HepG2 (cell line): ENCODE measurements around the gene ADPRHL1. TPM values are rescaled to one million over a fixed set of nuclear protein-coding genes. Genes with fewer than 3 reads are reported as not detected.

Experiments
- ATAC-seq: fragments of 200-7000 bp; cut with Tn5 transposase; 3 replicates; pipeline ENCODE4 v1.9.1; 2020; ENCODE audit warnings: mild to moderate bottlenecking, moderate library complexity
- BruUV-seq: library from RNA; stranded (reverse); fragments of 400-500 nt; replicated peaks from 2 replicates; lab custom pipeline; 2021; lab: Mats Ljungman, UMichigan
- CTCF ChIA-PET: fragments of 300-600 bp; formaldehyde crosslinking; extraction: SDS; loops from one replicate; lab custom pipeline; 2021; ENCODE audit warnings: low total read pairs, inconsistent platforms, low intra/inter-chr PET ratio; lab: Yijun Ruan, JAX
- POLR2A ChIA-PET: fragments of 350-600 bp; sonication (Branson Sonifier 250); formaldehyde crosslinking; loops from one replicate; lab custom pipeline; 2020; ENCODE audit warnings: antibody characterized with exemption, inconsistent platforms; lab: Yijun Ruan, JAX
- DNase-seq: peaks from one replicate; pipeline ENCODE4 v3.0.0-alpha.2; 2015; ENCODE audit warnings: low spot score
- FAIRE-seq: peaks from 3 replicates; lab custom pipeline; 2011; peaks lifted over from hg19 to GRCh38; lab: Jason Lieb, UNC
- H2AFZ ChIP-seq: one replicate; pipeline ENCODE4 v1.6.1; 2011; ENCODE audit warnings: low read length, inconsistent platforms
- H3K27ac ChIP-seq: fragments of 300-600 bp; 3 replicates; pipeline ENCODE4 v1.8.0; 2011; ENCODE audit warnings: mixed run types, mild to moderate bottlenecking, mixed read lengths, low read length, inconsistent platforms; ENCODE audit not compliant: insufficient read depth; ENCODE audit errors: extremely low read length
- H3K27me3 ChIP-seq, 2 experiments: fragments of 200-600 bp in 1 of 2; 2 replicates in 1 of 2; 3 replicates in 1 of 2; pipeline versions ENCODE4 v1.6.0 to v1.8.0; 2011; ENCODE audit warnings: low read length in 2 of 2, mild to moderate bottlenecking in 2 of 2, moderate library complexity in 2 of 2, inconsistent platforms in 1 of 2; ENCODE audit not compliant: insufficient read depth in 2 of 2, control insufficient read depth in 1 of 2
- H3K36me3 ChIP-seq, 2 experiments: fragments of 200-600 bp in 1 of 2; replicated peaks in 1 of 2; 2 replicates in 1 of 2; 3 replicates in 1 of 2; pipeline versions ENCODE4 v1.5.1 to v1.8.0; 2011; ENCODE audit warnings: low read length in 2 of 2, inconsistent platforms in 1 of 2; ENCODE audit not compliant: insufficient read depth in 2 of 2, control insufficient read depth in 1 of 2
- H3K4me1 ChIP-seq: 2 replicates; pipeline ENCODE4 v1.5.1; 2012; ENCODE audit warnings: low read length, inconsistent platforms; ENCODE audit not compliant: insufficient read depth
- H3K4me2 ChIP-seq: 2 replicates; pipeline ENCODE4 v1.6.0; 2011; ENCODE audit warnings: low read depth, low read length, inconsistent platforms
- H3K4me3 ChIP-seq, 3 experiments: fragments of 200-600 bp in 1 of 3; sonication (generic), shearing (Covaris generic) in 1 of 3; replicated peaks in 1 of 3; 2 replicates each; pipeline ENCODE4 v1.5.1; 2011 to 2016; ENCODE audit warnings: low read length in 3 of 3, inconsistent platforms in 2 of 3, low read depth in 2 of 3, mild to moderate bottlenecking in 2 of 3, control low read depth in 1 of 3, mixed read lengths in 1 of 3; ENCODE audit not compliant: insufficient read depth in 1 of 3
- H3K79me2 ChIP-seq: one replicate; pipeline ENCODE4 v1.6.1; 2011; ENCODE audit warnings: low read length, inconsistent platforms; ENCODE audit not compliant: insufficient read depth
- H3K9ac ChIP-seq: 2 replicates; pipeline ENCODE4 v1.6.0; 2011; ENCODE audit warnings: mild to moderate bottlenecking, low read depth, low read length, inconsistent platforms; ENCODE audit not compliant: insufficient read depth
- H3K9me3 ChIP-seq: 2 replicates; pipeline ENCODE4 v1.5.1; 2012; ENCODE audit warnings: mild to moderate bottlenecking, low read length
- H4K20me1 ChIP-seq: 2 replicates; pipeline ENCODE4 v1.6.0; 2011; ENCODE audit warnings: inconsistent platforms, mild to moderate bottlenecking, low read length, moderate library complexity; ENCODE audit not compliant: insufficient read depth
- ARNT2 ChIP-seq: sonication (generic); formaldehyde crosslinking; IDR thresholded peaks from 2 replicates; pipeline ENCODE4 v1.8.0; 2022; ENCODE audit warnings: mild to moderate bottlenecking, low read depth, missing genetic modification reagents, moderate library complexity
- ASH2L ChIP-seq: fragments of 300-600, 200-600 bp; sonication (generic); IDR thresholded peaks from 2 replicates; pipeline ENCODE4 v1.7.0; 2017; ENCODE audit warnings: low read depth, mild to moderate bottlenecking, moderate library complexity, mixed read lengths, low read length; ENCODE audit not compliant: insufficient read length
- CBX5 ChIP-seq: sonication (generic); formaldehyde crosslinking; IDR thresholded peaks from 2 replicates; pipeline ENCODE4 v1.4.0; 2020; ENCODE audit warnings: missing genetic modification reagents, borderline replicate concordance
- GABPB1 ChIP-seq: IDR thresholded peaks from 2 replicates; pipeline ENCODE4 v1.6.1; 2016; ENCODE audit warnings: mild to moderate bottlenecking, missing genetic modification reagents, moderate library complexity, missing compliant biosample characterization
- MBNL3 ChIP-seq: fragments of 250-450 bp; sonication (Bioruptor Pico); conservative IDR thresholded peaks from 2 replicates; pipeline ENCODE4 v1.8.0; 2022; ENCODE audit warnings: mild to moderate bottlenecking, inconsistent platforms
- MLLT10 ChIP-seq: sonication (generic); formaldehyde crosslinking; IDR thresholded peaks from 2 replicates; pipeline ENCODE4 v1.4.0; 2020; ENCODE audit warnings: missing genetic modification reagents
- MYC ChIP-seq: sonication (generic); formaldehyde crosslinking; IDR thresholded peaks from 2 replicates; pipeline ENCODE4 v1.9.0; 2021; ENCODE audit warnings: missing genetic modification reagents, borderline replicate concordance
- SNAPC2 ChIP-seq: sonication (generic); formaldehyde crosslinking; IDR thresholded peaks from 2 replicates; pipeline ENCODE4 v1.8.1; 2022; ENCODE audit warnings: mild to moderate bottlenecking, missing genetic modification reagents
- SRF ChIP-seq: IDR thresholded peaks from 2 replicates; pipeline ENCODE4 v1.6.1; 2011; ENCODE audit warnings: mild to moderate bottlenecking, low read depth, low read length, moderate library complexity
- ZBTB2 ChIP-seq: sonication (generic); formaldehyde crosslinking; IDR thresholded peaks from 2 replicates; pipeline ENCODE4 v1.8.0; 2022; ENCODE audit warnings: low read depth, missing genetic modification reagents
- ZNF205 ChIP-seq: IDR thresholded peaks from 2 replicates; pipeline ENCODE4 v1.6.1; 2018; ENCODE audit warnings: missing biosample characterization, missing genetic modification reagents
- ZNF350 ChIP-seq: sonication (generic); formaldehyde crosslinking; IDR thresholded peaks from 2 replicates; pipeline ENCODE4 v1.4.0; 2020; ENCODE audit warnings: mild to moderate bottlenecking, low read depth, missing genetic modification reagents, borderline replicate concordance
- ZNF362 ChIP-seq: sonication (generic); formaldehyde crosslinking; IDR thresholded peaks from 2 replicates; pipeline ENCODE4 v1.4.0; 2020; ENCODE audit warnings: missing genetic modification reagents, mild to moderate bottlenecking, borderline replicate concordance
- ZNF816 ChIP-seq: sonication (generic); formaldehyde crosslinking; IDR thresholded peaks from 2 replicates; pipeline ENCODE4 v1.8.0; 2022; ENCODE audit warnings: missing genetic modification reagents, mild to moderate bottlenecking, borderline replicate concordance
- ZSCAN29 ChIP-seq: sonication (generic); formaldehyde crosslinking; conservative IDR thresholded peaks from 2 replicates; pipeline ENCODE4 v1.4.0; 2020; ENCODE audit warnings: mild to moderate bottlenecking, missing genetic modification reagents
- WGBS: methylation state at CpG from one replicate; pipeline ENCODE4 v1.1.6; 2017; ENCODE audit warnings: low lambda C conversion rate; 5-methylcytosine and 5-hydroxymethylcytosine counted together
- in situ Hi-C: cut with HindIII; loops from 2 replicates; pipeline ENCODE4 v1.10.0; 2017; ENCODE audit warnings: low pct_unique_long_range_greater_than_20kb; ENCODE audit not compliant: extremely low pct_ligation_motif_present
- intact Hi-C: fragments of 100-400 bp; cut with micrococcal nuclease; formaldehyde crosslinking; loops from one replicate; pipeline ENCODE4 v1.10.0; 2022; ENCODE audit not compliant: unreplicated experiment
- polyA plus RNA-seq, 8 experiments: library from polyadenylated mRNA; depleted of rRNA in 3 of 8; stranded (reverse) in 7 of 8; unstranded in 1 of 8; fragments of >200 nt; fragmentation: Illumina TruSeq in 4 of 8; extraction: Trizol in 4 of 8; gene quantifications; 2 replicates each; pipeline versions ENCODE4 v1.2.1 to v1.2.3, GENCODE V29; 2011 to 2016; ENCODE audit warnings: low read depth in 4 of 8, missing spikeins in 1 of 8, mixed read lengths in 1 of 8; ENCODE audit not compliant: insufficient read depth in 1 of 8
- total RNA-seq, 5 experiments: library from RNA; depleted of rRNA; stranded (reverse); fragments of >200 nt; fragmentation: Illumina TruSeq; extraction: Trizol; gene quantifications; 2 replicates each; pipeline ENCODE4 v1.2.3, GENCODE V29; 2016; ENCODE audit warnings: low read depth in 1 of 5
- TF ChIP-seq, protein P1 (sequence below): IDR thresholded peaks from 2 replicates; pipeline ENCODE4 v1.6.1; 2016; ENCODE audit warnings: low read depth, control low read depth

Gene ADPRHL1
- total and polyA plus RNA-seq, 2 of the 13 experiments (the other 11 are each of a cell fraction or from before 2014, with no cell fraction given), result 0.34 to 0.40 TPM

GRCh38 chr13:113449693-113450347, 3.5 kb downstream of the ADPRHL1 start (continued):
- TF ChIP-seq ZNF205 (CRISPR knock-in tag) (no peak), MBNL3 (CRISPR knock-in tag) (no peak), MLLT10 (CRISPR knock-in tag) (no peak)
- TF ChIP-seq, all 625 proteins: peak for 4

DNA sequence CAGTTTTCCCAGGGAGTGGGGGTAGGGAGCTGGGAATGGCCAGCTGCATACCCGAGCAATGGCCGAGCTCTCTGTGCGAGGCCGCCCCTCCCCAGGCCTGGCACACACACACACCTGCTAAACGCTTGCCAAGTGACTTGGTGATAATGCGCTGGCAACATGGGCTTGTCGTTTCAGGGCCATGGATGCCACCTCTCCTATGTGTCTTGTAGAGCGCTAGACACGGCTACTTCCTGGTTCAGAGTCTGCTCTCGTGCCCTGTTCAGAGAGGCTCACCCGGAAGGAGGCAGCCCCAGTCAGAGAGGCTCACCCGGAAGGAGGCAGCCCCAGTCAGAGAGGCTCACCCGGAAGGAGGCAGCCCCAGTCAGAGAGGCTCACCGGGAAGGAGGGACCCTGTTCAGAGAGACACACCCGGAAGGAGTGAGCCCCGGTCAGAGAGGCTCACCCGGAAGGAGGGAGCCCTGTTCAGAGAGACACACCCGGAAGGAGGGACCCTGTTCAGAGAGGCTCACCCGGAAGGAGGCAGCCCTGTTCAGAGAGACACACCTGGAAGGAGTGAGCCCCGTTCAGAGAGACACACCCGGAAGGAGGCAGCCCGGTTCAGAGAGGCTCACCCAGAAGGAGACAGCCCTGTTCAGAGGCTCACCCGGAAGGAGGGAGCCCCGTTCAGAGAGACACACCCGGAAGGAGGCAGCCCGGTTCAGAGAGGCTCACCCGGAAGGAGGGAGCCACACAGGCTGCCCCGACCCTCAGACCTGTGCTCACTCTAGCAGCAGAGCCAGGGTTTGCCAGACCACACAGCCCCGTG, 4.2 kb downstream of the ADPRHL1 start:
- FAIRE-seq, result peak; percentile 85
- no peak overlapping the region for H2AFZ ChIP-seq
- peak overlapping the region; percentile 63 to 77 (median 75) for H3K4me3 ChIP-seq
- TF ChIP-seq ASH2L, result peak; percentile 59
- TF ChIP-seq, protein P1, sequence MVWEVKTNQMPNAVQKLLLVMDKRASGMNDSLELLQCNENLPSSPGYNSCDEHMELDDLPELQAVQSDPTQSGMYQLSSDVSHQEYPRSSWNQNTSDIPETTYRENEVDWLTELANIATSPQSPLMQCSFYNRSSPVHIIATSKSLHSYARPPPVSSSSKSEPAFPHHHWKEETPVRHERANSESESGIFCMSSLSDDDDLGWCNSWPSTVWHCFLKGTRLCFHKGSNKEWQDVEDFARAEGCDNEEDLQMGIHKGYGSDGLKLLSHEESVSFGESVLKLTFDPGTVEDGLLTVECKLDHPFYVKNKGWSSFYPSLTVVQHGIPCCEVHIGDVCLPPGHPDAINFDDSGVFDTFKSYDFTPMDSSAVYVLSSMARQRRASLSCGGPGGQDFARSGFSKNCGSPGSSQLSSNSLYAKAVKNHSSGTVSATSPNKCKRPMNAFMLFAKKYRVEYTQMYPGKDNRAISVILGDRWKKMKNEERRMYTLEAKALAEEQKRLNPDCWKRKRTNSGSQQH (CRISPR knock-in tag), result 0 out of 2 replicates have a peak, but pooled peaks have one; percentile 25
- TF ChIP-seq CBX5 (CRISPR knock-in tag), result peak; percentile 44; the same call in 1 of the 2 replicates
- TF ChIP-seq ZSCAN29, result peak; percentile 61; the same call in 1 of the 2 replicates
- TF ChIP-seq ZBTB2, result peak; percentile 84
- TF ChIP-seq SRF, result peak; percentile 39; the same call in 1 of the 2 replicates
- TF ChIP-seq ZNF816, result no peak
- TF ChIP-seq ZNF362 (CRISPR knock-in tag), result peak; percentile 40; the same call in 1 of the 2 replicates
- TF ChIP-seq GABPB1, result peak; percentile 96
- TF ChIP-seq ARNT2 (CRISPR knock-in tag), result peak; percentile 45; the same call in 1 of the 2 replicates
- 0 out of 2 replicates have a peak, but pooled peaks have one; percentile 49 for TF ChIP-seq SNAPC2 (CRISPR knock-in tag)
- TF ChIP-seq ZNF350, result peak; percentile 95; the same call in 1 of the 2 replicates
- 0 out of 2 replicates have a peak, but pooled peaks have one; percentile 50 for TF ChIP-seq MYC (CRISPR knock-in tag)

More for the DNA sequence above, 4.2 kb downstream of the ADPRHL1 start:
- peak overlapping the region; percentile 91 for H3K4me2 ChIP-seq
- peak; percentile 91 for DNase-seq
- H3K27ac ChIP-seq, result peak overlapping the region; percentile 91
- intact Hi-C loops, result loop anchor here (5.0 kb wide), 1 partner anchor 52 kb away; no protein-coding TSS in a partner anchor
- no peaks in the 10 kb centered on the region for H3K36me3 ChIP-seq
- in situ Hi-C loops, result no loop called here
- CTCF ChIA-PET, result no interaction called here
- no peaks in the 10 kb centered on the region for H3K9me3 ChIP-seq
- H3K4me1 ChIP-seq, result peaks cover 40% of the 10 kb centered on the region
- ATAC-seq, result peak; percentile 79
- 38% methylated on average over 4 of the region's 29 CpGs for WGBS
- H3K79me2 ChIP-seq, result no peaks in the 10 kb centered on the region
- H4K20me1 ChIP-seq, result no peaks in the 10 kb centered on the region
- POLR2A ChIA-PET, result interaction anchor here (0.7 to 1.1 kb wide), 3 partner anchors 12 to 219 kb away, joined by 3 to 8 read pairs (median 4); no protein-coding TSS in a partner anchor
- H3K9ac ChIP-seq, result peak overlapping the region; percentile 79
- no peaks in the 10 kb centered on the region for H3K27me3 ChIP-seq
- no TSS peak for BruUV-seq
